Liver (tissue), 9 donors: ENCODE results near the gene RPS6KA2. TPM values are rescaled to one million over a fixed set of nuclear protein-coding genes. Genes with fewer than 3 reads are reported as not detected.

Experiments used
- DNase-seq: peaks from one replicate; pipeline ENCODE4 v3.0.0-alpha.2; 2017; ENCODE audit warnings: low spot score
- H3K27ac ChIP-seq, 2 donors: one replicate each; pipeline ENCODE4 v1.7.0; 2013; ENCODE audit warnings: inconsistent platforms in 2 of 2, low read length in 2 of 2, control low read depth in 1 of 2, low read depth in 1 of 2, mild to moderate bottlenecking in 1 of 2
- H3K27me3 ChIP-seq, 4 donors: one replicate each; pipeline versions ENCODE4 v1.6.1 to v1.7.0; 2013; ENCODE audit warnings: low read length in 3 of 4, inconsistent platforms in 1 of 4, mild to moderate bottlenecking in 1 of 4, moderate library complexity in 1 of 4; ENCODE audit not compliant: control insufficient read depth in 4 of 4, insufficient read depth in 4 of 4
- H3K36me3 ChIP-seq, 4 donors: one replicate each; pipeline versions ENCODE4 v1.6.1 to v1.7.0; 2013; ENCODE audit warnings: low read length in 3 of 4, mild to moderate bottlenecking in 3 of 4, low read depth in 1 of 4, moderate library complexity in 1 of 4; ENCODE audit not compliant: control insufficient read depth in 4 of 4, insufficient read depth in 3 of 4
- H3K4me1 ChIP-seq, 4 donors: one replicate each; pipeline versions ENCODE4 v1.6.1 to v1.7.0; 2013; ENCODE audit warnings: low read length in 3 of 4, mild to moderate bottlenecking in 3 of 4, moderate library complexity in 1 of 4; ENCODE audit not compliant: control insufficient read depth in 4 of 4, insufficient read depth in 4 of 4
- H3K4me3 ChIP-seq, 3 donors: one replicate each; pipeline versions ENCODE4 v1.6.1 to v1.7.0; 2013; ENCODE audit warnings: low read length in 3 of 3, control low read depth in 1 of 3, low read depth in 1 of 3, mild to moderate bottlenecking in 1 of 3
- H3K9ac ChIP-seq, 2 donors: one replicate each; pipeline ENCODE4 v1.7.0; 2013; ENCODE audit warnings: low read length in 2 of 2, mild to moderate bottlenecking in 2 of 2, moderate library complexity in 2 of 2, control low read depth in 1 of 2, low read depth in 1 of 2
- H3K9me3 ChIP-seq, 4 donors: one replicate each; pipeline versions ENCODE4 v1.6.1 to v1.7.0; 2013; ENCODE audit warnings: low read length in 3 of 4; ENCODE audit not compliant: control insufficient read depth in 4 of 4
- EGR1 ChIP-seq, 2 donors: IDR thresholded peaks; 2 replicates each; pipeline ENCODE4 v1.6.1; 2016 to 2018; ENCODE audit warnings: antibody characterized with exemption in 2 of 2, low read depth in 2 of 2
- FOXA1 ChIP-seq: IDR thresholded peaks from 2 replicates; pipeline ENCODE4 v1.6.1; 2016; ENCODE audit warnings: antibody characterized with exemption
- FOXA2 ChIP-seq: IDR thresholded peaks from 2 replicates; pipeline ENCODE4 v1.6.1; 2016; ENCODE audit warnings: antibody characterized with exemption
- GABPA ChIP-seq, 2 donors: IDR thresholded peaks in 1 of 2; conservative IDR thresholded peaks in 1 of 2; 2 replicates each; pipeline ENCODE4 v1.6.1; 2016; ENCODE audit warnings: antibody characterized with exemption in 2 of 2, mild to moderate bottlenecking in 1 of 2, moderate library complexity in 1 of 2
- HNF4A ChIP-seq, 2 donors: conservative IDR thresholded peaks; 2 replicates each; pipeline ENCODE4 v1.6.1; 2016; ENCODE audit warnings: antibody characterized with exemption in 2 of 2, mild to moderate bottlenecking in 2 of 2
- HNF4G ChIP-seq: IDR thresholded peaks from 2 replicates; pipeline ENCODE4 v1.6.1; 2016; ENCODE audit warnings: antibody characterized with exemption
- JUND ChIP-seq, 2 donors: IDR thresholded peaks; 2 replicates each; pipeline ENCODE4 v1.6.1; 2016; ENCODE audit warnings: antibody characterized with exemption in 2 of 2
- NR2F2 ChIP-seq: IDR thresholded peaks from 2 replicates; pipeline ENCODE4 v1.6.1; 2016; ENCODE audit warnings: antibody characterized with exemption
- RAD21 ChIP-seq, 2 donors: IDR thresholded peaks; 2 replicates each; pipeline ENCODE4 v1.6.1; 2016; ENCODE audit warnings: antibody characterized with exemption in 2 of 2, mild to moderate bottlenecking in 2 of 2
- RXRA ChIP-seq, 2 donors: IDR thresholded peaks; 2 replicates each; pipeline ENCODE4 v1.6.1; 2017 to 2018; ENCODE audit warnings: antibody characterized with exemption in 2 of 2, mild to moderate bottlenecking in 1 of 2
- SP1 ChIP-seq: IDR thresholded peaks from 2 replicates; pipeline ENCODE4 v1.6.1; 2018; ENCODE audit warnings: antibody characterized with exemption, mild to moderate bottlenecking
- TAF1 ChIP-seq: conservative IDR thresholded peaks from 2 replicates; pipeline ENCODE4 v1.6.1; 2016; ENCODE audit warnings: antibody characterized with exemption, mild to moderate bottlenecking
- YY1 ChIP-seq: IDR thresholded peaks from 2 replicates; pipeline ENCODE4 v1.6.1; 2016; ENCODE audit warnings: antibody characterized with exemption, mild to moderate bottlenecking
- WGBS: extraction: QIAGEN DNeasy Blood & Tissue Kit; methylation state at CpG from one replicate; pipeline ENCODE4 v1.1.7; 2013; 5-methylcytosine and 5-hydroxymethylcytosine counted together
- polyA plus RNA-seq, 2 donors: library from polyadenylated mRNA; stranded (reverse) in 1 of 2; unstranded in 1 of 2; fragments of 200-250 nt in 1 of 2; fragments of >200 nt in 1 of 2; fragmentation: Nextera tagmentation in 1 of 2; extraction: Ambion mirVana in 1 of 2; gene quantifications; one replicate each; pipeline versions ENCODE4 v1.2.1 to v1.2.3, GENCODE V29; 2013 to 2015
- total RNA-seq, 2 donors: library from RNA; depleted of rRNA; stranded (reverse); fragments of >200 nt; gene quantifications; one replicate each; pipeline ENCODE4 v1.2.3, GENCODE V29; 2014
- TF ChIP-seq, protein P1 (sequence below): IDR thresholded peaks from 2 replicates; pipeline ENCODE4 v1.6.1; 2016; ENCODE audit warnings: antibody characterized with exemption
- TF ChIP-seq, protein P2 (sequence below): IDR thresholded peaks from 2 replicates; pipeline ENCODE4 v1.6.1; 2016; ENCODE audit warnings: antibody characterized with exemption
- TF ChIP-seq, protein P3 (sequence below): IDR thresholded peaks from 2 replicates; pipeline ENCODE4 v1.6.1; 2016; ENCODE audit warnings: antibody characterized with exemption
- TF ChIP-seq, protein P4 (sequence below): fragments of 150-350 bp; IDR thresholded peaks from 2 replicates; pipeline ENCODE4 v1.5.1; 2017; ENCODE audit warnings: improper control_type of control experiment, low read depth, low read length; ENCODE audit not compliant: missing input control
- donor health status: healthy.
- donor health status: healthy.
- donor health status: healthy.
- donor health status: healthy.
- donor health status: healthy.

The RPS6KA2 gene
- total and polyA plus RNA-seq, 4 donors: 2.5 to 9.0 (median 5.0) TPM

DNA sequence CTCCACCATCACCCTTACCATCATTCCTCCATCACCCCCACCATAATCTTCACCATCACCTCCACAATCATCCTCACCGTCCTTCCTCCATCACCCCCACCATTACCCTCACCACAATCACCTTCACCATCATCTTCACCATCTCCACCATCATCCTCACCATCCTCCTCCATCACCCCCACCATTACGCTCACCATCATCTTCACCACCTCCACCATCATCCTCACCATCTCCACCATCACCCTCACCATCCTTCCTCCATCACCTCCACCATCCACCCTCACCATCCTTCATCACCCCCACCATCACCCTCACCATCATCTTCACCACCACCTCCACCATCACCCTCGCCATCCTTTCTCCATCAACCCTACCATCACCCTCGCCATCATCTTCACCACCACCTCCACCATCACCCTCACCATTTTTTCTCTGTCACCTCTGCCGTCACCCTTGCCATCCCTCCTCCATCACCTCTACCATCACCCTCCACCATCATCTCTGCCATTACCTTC lies 211.2 kb downstream of the RPS6KA2 start:
- Histone ChIP-seq H3K4me3 (no peak overlapping the region), H3K27me3 (no peaks in the 10 kb centered on the region), H3K36me3 (peaks cover 0 to 2% (median 0%) of the 10 kb centered on the region in 4 donors), H3K9ac (no peak overlapping the region), H3K4me1 (peaks cover 0 to 12% (median 2%) of the 10 kb centered on the region in 4 donors), H3K9me3 (no peaks in the 10 kb centered on the region), H3K27ac (no peak overlapping the region)
- WGBS: 73% methylated on average over 5 of the region's 5 CpGs
- TF ChIP-seq NR2F2 (no peak), FOXA2 (no peak), GABPA (IDR thresholded peaks at IDR 0.05 in 1 of 2, conservative IDR thresholded peaks at IDR 0.05 in 1 of 2) (no peak), SP1 (no peak), FOXA1 (no peak), YY1 (no peak), TAF1 (no peak), HNF4G (no peak), RAD21 (IDR thresholded peaks at IDR 0.05) (no peak), HNF4A (conservative IDR thresholded peaks at IDR 0.05) (no peak), JUND (IDR thresholded peaks at IDR 0.05) (no peak), EGR1 (IDR thresholded peaks at IDR 0.05; ENCODE audit: low read depth in 2 of 2) (no peak)
- TF ChIP-seq, protein P1, sequence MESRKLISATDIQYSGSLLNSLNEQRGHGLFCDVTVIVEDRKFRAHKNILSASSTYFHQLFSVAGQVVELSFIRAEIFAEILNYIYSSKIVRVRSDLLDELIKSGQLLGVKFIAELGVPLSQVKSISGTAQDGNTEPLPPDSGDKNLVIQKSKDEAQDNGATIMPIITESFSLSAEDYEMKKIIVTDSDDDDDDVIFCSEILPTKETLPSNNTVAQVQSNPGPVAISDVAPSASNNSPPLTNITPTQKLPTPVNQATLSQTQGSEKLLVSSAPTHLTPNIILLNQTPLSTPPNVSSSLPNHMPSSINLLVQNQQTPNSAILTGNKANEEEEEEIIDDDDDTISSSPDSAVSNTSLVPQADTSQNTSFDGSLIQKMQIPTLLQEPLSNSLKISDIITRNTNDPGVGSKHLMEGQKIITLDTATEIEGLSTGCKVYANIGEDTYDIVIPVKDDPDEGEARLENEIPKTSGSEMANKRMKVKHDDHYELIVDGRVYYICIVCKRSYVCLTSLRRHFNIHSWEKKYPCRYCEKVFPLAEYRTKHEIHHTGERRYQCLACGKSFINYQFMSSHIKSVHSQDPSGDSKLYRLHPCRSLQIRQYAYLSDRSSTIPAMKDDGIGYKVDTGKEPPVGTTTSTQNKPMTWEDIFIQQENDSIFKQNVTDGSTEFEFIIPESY: no peak
- TF ChIP-seq, protein P2, sequence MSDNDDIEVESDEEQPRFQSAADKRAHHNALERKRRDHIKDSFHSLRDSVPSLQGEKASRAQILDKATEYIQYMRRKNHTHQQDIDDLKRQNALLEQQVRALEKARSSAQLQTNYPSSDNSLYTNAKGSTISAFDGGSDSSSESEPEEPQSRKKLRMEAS: no peak
- TF ChIP-seq, protein P3, sequence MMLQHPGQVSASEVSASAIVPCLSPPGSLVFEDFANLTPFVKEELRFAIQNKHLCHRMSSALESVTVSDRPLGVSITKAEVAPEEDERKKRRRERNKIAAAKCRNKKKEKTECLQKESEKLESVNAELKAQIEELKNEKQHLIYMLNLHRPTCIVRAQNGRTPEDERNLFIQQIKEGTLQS: no peak
- TF ChIP-seq, protein P4, sequence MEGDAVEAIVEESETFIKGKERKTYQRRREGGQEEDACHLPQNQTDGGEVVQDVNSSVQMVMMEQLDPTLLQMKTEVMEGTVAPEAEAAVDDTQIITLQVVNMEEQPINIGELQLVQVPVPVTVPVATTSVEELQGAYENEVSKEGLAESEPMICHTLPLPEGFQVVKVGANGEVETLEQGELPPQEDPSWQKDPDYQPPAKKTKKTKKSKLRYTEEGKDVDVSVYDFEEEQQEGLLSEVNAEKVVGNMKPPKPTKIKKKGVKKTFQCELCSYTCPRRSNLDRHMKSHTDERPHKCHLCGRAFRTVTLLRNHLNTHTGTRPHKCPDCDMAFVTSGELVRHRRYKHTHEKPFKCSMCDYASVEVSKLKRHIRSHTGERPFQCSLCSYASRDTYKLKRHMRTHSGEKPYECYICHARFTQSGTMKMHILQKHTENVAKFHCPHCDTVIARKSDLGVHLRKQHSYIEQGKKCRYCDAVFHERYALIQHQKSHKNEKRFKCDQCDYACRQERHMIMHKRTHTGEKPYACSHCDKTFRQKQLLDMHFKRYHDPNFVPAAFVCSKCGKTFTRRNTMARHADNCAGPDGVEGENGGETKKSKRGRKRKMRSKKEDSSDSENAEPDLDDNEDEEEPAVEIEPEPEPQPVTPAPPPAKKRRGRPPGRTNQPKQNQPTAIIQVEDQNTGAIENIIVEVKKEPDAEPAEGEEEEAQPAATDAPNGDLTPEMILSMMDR: no peak
- no peak for DNase-seq

DNA sequence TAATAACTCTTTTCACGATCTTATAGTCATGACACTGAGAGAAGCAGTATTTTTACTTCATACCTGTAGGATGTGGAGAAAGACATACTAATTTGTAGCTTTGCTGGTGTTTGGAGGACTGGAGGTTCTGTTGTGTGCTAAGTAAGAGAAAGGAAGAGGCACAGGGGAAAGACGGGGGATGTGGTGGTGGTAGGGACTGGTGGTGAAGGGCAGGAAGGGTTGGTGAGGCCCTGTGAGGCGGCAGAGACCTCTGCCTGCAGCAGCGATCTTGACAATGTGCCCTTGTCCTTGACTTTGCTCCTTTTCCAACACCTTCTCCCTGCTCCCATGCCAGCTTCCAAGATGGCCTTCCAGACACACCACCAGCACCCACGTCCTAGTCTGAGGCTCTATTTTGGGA lies 211.7 kb downstream of the RPS6KA2 start:
- DNase-seq: no peak
- H3K27ac ChIP-seq: no peak overlapping the region
- H3K36me3 ChIP-seq: peaks cover 0 to 2% (median 0%) of the 10 kb centered on the region in 4 donors
- no peak overlapping the region for H3K4me3 ChIP-seq
- no peak overlapping the region for H3K9ac ChIP-seq
- 84% methylated on average over 5 of the region's 5 CpGs for WGBS
- no peaks in the 10 kb centered on the region for H3K27me3 ChIP-seq
- peaks cover 0 to 6% (median 2%) of the 10 kb centered on the region in 4 donors for H3K4me1 ChIP-seq
- no peaks in the 10 kb centered on the region for H3K9me3 ChIP-seq
- TF ChIP-seq, protein P2: no peak
- TF ChIP-seq RXRA (IDR thresholded peaks at IDR 0.05) (no peak), SP1 (no peak), TAF1 (no peak), FOXA2 (no peak), HNF4G (no peak)
